NCI-H2196 (cell line): ENCODE results near the gene LRMDA.

ENCODE experiments used
- DNase-seq: peaks from one replicate; lab custom pipeline; 2025; ENCODE audit not compliant: unreplicated experiment; lab: John Stamatoyannopoulos, UW

LRMDA gene

GRCh38 chr10:76007667-76008181 lies 576.3 kb downstream of the LRMDA start:
- no peak for DNase-seq

GRCh38 chr10:76009531-76009930 lies 578.1 kb downstream of the LRMDA start:
- DNase-seq, result no peak

GRCh38 chr10:76010703-76011102 lies 579.3 kb downstream of the LRMDA start:
- DNase-seq, result no peak

- DNase-seq, result no peak
Observed at GRCh38 chr10:76012716-76013327, 581.4 kb downstream of the LRMDA start.

- no peak for DNase-seq
Observed at GRCh38 chr10:76015245-76015644, 583.8 kb downstream of the LRMDA start.

- DNase-seq, result no peak
Observed at GRCh38 chr10:76017026-76017732, 585.8 kb downstream of the LRMDA start.

- no peak for DNase-seq
Observed at GRCh38 chr10:76017733-76018433, 586.5 kb downstream of the LRMDA start.

- DNase-seq, result no peak
Observed at GRCh38 chr10:76020630-76021029, 589.2 kb downstream of the LRMDA start.

- no peak for DNase-seq
Observed at GRCh38 chr10:76021398-76021797, 590.0 kb downstream of the LRMDA start.

GRCh38 chr10:76022366-76022765 lies 590.9 kb downstream of the LRMDA start:
- no peak for DNase-seq

- no peak for DNase-seq
Observed at GRCh38 chr10:76023007-76023406, 591.6 kb downstream of the LRMDA start.

GRCh38 chr10:76024460-76025123 lies 593.2 kb downstream of the LRMDA start:
- no peak for DNase-seq

GRCh38 chr10:76025124-76025477 lies 593.7 kb downstream of the LRMDA start:
- no peak for DNase-seq

GRCh38 chr10:76026176-76026771 lies 594.9 kb downstream of the LRMDA start:
- no peak for DNase-seq

- no peak for DNase-seq
Observed at GRCh38 chr10:76026905-76027304, 595.5 kb downstream of the LRMDA start.

- DNase-seq, result no peak
Observed at GRCh38 chr10:76029782-76030181, 598.4 kb downstream of the LRMDA start.

GRCh38 chr10:76031099-76031498 lies 599.7 kb downstream of the LRMDA start:
- DNase-seq, result no peak

- DNase-seq, result no peak
Observed at GRCh38 chr10:76031769-76032699, 600.6 kb downstream of the LRMDA start.

GRCh38 chr10:76032700-76033039 lies 601.2 kb downstream of the LRMDA start:
- DNase-seq, result no peak
